ENCODE results near the gene SNX11.

DNA sequence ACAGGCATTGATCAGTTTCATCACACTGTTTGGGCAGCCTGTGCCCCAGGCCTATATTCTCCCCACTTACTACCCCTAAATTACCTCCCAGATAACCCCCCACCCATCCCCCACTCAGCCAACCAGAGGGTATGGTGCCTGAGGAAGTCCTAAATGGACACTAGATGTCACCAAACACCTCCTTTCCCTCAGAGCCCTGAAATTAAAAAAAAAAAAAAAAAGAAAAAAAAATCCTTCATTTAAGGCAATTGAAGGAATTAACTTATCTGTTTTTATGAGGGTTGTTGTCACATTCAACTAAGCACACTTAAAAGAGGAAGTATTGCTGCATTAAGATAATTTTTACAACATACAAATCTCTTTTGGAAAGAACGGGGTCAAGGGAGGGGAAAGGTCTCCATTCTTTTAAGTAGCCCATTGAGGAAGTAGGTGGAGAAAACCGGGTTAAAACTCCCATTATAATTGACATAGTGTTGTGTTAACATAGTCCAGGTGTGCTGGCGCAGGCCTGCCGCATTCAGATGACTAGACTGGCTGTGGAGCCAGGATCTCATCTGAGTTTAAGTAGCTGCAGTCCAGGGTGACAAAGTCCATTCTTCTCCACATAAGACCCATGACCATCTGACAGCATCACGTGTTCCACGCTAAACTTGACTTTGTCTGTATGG is 46.3 kb downstream of the SNX11 start:
- TF ChIP-seq EP300 (IDR thresholded peaks at IDR 0.05) (no peak), POLR2AphosphoS5 (IDR thresholded peaks at IDR 0.05) (no peak), POLR2A (IDR thresholded peaks at IDR 0.05) (no peak)
- TF ChIP-seq, protein P1, sequence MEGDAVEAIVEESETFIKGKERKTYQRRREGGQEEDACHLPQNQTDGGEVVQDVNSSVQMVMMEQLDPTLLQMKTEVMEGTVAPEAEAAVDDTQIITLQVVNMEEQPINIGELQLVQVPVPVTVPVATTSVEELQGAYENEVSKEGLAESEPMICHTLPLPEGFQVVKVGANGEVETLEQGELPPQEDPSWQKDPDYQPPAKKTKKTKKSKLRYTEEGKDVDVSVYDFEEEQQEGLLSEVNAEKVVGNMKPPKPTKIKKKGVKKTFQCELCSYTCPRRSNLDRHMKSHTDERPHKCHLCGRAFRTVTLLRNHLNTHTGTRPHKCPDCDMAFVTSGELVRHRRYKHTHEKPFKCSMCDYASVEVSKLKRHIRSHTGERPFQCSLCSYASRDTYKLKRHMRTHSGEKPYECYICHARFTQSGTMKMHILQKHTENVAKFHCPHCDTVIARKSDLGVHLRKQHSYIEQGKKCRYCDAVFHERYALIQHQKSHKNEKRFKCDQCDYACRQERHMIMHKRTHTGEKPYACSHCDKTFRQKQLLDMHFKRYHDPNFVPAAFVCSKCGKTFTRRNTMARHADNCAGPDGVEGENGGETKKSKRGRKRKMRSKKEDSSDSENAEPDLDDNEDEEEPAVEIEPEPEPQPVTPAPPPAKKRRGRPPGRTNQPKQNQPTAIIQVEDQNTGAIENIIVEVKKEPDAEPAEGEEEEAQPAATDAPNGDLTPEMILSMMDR (IDR thresholded peaks at IDR 0.05), result no peak

Data from suprapubic skin (tissue), 4 donors.